ENCODE measurements around the gene TSSK3.
"Not testable (repeated sequence)": the region's sequence is repeated elsewhere in the genome, so short reads cannot be mapped to it uniquely, and the experiment has no call there.

The TSSK3 gene

DNA sequence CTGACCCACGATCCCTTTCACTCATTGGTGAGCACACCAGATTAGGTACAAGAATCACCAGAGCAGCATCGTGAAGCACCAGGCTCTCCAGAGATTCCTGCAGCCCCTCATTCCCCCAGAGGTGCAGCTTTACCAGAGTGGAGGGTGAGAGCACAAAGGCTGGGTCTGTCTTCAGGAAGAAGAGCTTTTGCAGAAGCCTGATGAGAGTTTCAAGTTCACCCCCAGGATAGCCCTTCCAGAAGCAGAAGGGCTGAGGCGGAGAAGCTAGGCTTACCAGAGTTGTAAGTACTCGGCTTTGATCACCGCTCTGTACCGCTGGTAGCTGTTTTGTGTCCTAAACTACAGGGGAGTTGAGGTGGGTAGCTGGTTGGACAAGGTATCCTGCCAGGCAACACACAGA is 3.1 kb downstream of the TSSK3 start:
- DNase-seq, result no peak

DNA sequence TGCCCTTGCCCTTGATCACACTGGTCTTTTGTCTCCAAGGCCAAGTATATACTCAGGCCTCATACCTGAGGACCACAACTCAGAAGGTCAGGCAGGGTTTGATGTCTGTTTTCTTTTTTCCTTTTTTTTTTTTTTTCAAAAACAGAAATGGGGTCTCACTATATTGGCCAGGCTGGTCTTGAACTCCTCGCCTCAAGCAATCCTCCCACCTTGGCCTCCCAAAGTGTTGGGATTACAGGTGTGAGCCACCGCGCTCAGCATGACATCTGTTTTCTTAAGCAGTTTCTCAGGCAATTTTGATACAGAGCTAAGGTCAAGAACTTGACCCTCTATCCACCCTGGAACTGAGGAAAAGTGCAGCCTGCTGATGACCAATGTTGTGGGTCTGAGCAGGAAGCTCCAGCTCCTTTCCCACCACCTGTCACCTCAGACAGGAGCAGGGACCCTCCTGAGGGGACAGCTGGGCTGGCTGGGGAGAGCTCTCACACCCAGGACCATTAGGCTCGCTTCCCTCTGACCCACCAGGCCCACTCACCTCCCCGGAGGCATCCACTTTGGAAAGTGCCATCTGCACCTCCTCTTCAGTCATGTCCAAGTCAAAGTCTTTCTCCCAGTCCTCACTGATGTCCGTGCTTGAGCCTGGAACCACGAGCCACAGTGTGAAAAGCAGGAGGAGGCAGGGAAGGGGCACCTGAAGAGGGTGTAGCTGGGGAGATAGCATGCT is 5.7 kb downstream of the TSSK3 start:
- no peak for DNase-seq

DNA sequence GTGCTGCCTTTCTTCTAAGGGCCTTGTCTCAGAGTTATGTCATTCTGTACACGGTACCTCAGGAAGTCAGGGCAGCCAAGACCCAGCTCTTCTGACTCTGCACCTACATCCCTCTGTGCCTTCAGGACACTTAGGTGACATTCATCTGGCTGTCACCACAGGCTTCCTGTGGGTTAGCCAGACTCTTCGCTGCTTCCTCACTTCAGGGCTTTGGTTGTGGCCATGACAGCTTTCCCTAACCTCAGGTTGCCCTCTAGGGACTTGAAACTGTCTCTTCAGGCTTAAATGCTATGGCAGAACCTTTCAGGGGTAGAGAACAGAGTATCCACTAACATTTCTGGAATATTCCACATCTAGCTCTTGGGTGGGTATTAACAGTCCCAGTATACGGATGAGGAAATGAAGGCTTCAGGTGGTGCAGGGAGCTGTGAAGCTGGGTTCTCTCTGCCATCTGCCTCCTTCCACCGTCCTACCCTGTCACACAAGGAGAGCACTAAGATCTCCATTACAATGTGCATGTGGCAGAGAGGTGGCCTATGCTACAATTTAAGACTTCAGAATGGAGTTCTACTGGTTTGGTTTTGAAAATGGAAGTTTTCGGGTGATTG is 9.9 kb downstream of the TSSK3 start:
- no peak for DNase-seq

DNA sequence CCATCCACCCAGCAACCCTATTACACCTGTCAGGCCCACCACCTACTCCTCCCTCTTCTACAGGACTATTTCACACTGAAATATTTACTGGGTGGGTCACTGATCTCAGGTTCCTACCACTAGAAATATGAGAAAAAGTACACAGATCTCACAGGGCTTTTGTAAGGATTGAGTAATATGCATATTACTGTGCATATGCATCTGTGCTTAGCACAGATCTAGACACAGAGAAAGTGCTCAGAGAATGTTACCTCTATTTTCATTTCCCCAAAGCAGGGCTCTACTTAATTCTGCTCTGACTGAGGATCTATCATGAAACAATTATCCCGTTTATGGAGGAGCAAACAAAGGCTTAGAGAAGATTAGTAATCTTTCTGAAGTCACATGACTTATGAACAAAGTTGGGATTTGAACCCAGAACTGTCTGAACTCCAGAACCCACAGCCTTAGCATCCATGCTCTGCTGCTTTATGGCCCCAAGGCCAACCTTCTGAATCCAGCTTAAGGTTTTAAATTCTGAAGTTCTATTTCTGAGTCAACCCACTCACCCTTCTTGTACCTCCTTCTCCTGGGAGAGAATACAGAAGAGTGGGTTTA is 11.8 kb downstream of the TSSK3 start:
- DNase-seq, result no peak

DNA sequence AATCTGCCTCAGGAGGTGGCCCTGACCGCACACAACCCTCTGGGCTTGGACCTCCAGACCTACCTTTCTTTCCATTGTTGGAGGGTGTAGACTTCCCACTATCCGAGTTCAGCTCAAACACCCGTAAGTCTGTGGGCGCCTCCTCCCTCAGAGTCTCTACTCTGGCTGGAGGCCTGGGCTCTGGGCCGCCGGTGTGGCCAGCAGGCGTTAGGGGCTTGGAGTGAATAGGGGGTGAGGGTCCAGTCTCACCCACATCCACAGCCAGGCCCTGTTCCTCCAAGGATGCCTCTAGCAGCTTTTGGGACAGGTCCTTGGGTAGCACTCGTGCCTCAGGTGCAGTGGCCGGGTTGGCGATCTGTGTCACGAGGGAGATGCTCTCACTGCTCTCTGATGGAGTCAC is 13.9 kb downstream of the TSSK3 start:
- DNase-seq, result no peak

DNA sequence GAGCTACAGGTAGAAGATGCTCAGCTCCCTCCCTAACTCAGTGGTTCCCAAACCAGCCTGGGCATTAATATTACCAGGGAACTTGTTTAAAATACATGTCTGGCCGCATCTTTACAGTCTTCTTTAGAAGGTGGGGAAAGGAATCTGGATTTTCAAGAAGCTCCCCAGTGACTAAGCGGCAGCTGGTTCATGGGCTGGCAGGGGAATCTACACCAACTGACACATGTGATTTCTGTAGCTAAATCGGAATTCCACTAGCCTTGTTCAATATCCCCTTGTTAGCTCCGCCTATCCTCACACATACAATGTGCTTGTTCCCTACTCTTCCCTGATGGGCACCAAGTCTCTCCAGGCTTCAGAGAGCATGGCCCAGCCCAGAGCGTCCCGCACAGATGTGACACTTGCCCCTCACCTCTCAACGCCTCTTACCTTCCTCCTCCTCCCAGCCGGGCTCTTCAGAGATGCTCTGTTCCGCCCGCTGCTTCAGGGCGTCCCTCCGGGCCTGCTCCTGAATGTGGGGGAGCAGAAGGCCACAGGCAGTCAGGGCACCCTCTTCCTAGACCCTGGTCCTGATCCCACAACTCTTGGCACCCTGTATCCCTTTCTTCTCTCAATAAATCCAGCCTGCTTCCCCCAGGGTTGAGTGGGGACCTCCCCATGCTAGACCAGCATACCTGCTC is 15.3 kb downstream of the TSSK3 start:
- no peak for DNase-seq

DNA sequence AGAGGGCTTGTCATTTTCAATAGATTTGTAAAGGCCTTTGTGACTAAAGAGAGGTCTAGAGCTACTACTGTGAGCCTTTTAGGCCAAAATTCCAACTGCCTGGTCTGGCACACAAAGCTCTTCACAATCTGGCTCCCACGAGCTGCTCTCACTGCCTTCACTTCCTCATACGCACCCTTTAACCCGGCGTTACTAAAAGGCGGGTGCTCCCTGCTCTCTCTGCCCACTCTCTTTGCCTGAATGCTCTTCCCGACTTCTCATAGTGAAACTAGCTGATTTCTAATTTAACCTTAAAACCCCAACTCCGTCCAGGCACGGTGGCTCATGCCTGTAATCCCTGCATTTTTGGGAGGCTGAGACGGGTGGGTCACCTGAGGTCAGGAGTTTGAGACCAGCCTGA is 17.7 kb downstream of the TSSK3 start:
- DNase-seq, result no peak

DNA sequence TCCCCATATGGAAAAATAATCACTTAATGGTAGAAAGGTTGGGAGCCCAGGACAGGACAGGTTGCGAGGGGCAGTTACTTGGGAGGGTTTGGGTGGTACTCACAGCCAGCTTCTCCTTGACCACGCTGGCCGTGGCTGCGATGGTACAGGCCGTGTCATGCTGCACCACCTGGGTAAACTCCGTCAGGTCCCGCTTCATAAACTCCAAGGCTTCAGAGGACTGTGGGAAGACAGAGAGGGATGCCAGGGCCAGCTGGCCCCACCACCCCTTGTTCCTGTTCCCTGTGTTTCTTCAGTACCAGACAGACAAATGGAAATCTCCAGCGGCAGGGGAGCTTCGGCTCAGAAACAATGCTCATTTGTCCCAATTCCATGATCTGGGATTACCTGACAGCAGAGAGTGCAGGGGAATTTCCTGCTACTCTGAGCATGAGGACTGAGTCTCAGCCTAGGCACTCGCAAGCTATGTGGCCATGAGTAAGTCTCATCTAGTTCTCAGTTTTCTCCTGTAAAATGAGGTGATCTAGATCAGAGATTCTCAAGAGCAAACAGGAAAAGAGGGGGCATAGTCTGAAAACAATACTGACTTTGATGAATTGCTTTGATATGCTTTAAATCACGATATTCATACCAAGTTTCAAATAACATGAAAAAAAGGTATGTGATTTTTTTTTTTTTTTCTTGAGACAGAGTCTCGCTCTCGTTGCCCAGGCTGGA is 24.5 kb downstream of the TSSK3 start:
- no peak for DNase-seq

DNA sequence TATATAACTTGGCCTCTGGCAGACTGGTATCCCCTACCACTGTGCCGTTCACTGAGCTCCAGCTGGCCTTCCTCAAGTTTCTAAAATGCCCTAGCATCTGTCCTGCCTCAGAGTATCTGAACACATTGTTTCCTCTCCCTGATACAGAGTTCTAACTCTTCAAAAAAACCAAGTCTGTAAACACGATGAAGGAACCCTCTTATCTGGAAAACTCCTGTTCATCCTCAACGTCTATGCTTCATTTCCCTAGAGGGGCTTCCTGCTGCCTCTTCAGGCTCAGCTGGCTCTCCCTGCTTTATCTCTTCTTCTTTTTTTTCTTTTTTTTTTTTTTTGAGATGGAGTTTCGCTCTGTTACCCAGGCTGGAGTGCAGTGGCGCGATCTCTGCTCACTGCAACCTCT is 26.3 kb downstream of the TSSK3 start:
- DNase-seq, result no peak

DNA sequence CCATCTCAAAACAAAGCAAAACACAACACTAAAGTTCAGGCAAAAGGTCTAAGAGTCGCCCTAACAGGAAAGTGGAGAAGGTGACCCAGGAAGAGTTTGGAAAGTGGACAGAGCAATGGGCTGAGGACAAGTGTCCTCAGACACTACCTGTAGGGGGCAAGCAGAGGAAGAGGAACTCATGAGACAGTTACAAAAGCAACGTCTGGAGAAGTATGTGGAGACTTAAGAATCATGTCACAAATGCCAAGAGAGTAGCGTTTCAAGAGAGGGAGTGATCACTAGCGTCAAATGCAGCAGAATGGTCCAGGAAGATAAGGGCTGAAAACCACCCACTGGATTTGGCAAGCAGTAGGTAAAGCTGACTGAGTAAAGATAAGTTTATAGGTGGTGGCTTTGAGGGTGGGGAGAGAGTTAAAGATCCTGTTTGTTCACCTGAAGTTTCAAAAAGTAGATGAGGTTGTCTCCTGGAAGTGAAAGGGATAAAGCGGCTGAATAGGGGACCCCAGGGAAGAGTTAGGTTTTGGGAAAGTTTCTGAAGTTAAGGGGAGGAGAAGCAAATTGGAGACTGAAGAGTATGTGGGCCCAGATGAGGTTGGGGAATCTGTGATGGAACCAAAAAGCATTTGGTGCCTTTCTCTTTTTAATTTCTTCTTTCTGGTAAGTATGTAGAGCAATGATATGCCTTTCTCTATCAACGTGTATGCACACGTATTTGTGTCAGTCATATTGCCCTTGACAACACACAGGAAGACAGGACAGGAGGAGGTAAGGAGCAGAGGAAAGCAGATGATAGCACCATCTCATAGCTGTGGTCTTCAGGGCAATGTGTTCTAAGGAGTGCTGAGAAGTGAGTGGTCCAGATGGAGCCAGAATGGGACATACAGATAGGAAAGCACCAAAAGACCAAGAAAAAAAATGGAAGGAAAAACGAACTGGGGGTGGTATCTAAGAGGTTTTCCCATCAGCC is 28.8 kb downstream of the TSSK3 start:
- DNase-seq, result no peak

DNA sequence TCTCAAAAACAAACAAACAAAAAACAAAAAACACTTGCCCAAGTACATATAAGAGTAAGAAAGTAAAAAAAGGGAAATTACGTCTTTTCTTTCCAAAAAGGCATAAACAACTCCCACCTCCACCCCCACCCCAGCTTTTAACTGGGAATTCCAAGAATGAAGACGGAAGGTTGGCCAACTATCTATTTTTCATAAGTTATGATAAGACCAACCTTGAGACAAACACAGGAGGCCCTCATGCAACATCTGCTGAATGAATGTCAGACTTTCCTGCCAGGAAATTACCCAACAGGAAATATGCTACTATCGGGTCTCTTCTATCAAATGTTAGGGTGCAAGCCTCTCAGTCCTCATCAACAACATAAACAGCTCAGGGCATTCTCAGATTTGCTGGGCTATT is 30.0 kb downstream of the TSSK3 start:
- DNase-seq, result no peak

DNA sequence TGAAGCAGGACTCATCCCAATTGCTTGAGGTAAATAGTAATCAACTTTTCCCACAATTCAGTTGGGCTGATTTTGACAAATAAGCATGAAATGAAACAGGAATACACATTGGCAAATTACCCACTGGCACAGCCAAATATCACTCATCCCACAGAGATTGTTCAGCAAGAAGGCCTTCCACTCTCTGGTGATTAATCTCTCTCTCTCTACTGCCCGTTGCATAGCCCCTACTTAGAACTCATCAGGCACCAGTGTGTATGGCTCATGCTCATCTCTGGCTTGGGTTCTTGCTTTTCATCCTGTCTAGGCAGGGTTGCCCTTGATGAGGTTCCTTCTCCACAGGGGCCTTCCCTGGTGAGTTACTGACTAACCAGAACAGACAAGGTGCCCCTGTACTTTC is 30.8 kb downstream of the TSSK3 start:
- no peak for DNase-seq

DNA sequence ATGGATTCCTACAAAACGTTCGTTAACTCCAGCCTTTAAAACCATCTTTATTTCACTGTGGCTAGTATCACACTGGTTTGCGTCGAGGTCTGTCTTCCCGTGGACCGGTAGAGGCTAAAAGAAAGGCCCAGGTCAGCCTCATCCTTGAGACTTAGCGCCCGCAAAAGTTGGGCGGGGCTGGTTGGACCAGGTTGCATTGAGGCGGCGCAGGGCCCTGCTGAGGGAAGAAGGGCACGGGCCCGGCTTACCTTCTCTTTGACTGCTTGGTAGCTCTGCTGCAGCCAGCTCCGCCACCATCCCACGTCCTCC is 31.4 kb downstream of the TSSK3 start:
- no peak for DNase-seq

DNA sequence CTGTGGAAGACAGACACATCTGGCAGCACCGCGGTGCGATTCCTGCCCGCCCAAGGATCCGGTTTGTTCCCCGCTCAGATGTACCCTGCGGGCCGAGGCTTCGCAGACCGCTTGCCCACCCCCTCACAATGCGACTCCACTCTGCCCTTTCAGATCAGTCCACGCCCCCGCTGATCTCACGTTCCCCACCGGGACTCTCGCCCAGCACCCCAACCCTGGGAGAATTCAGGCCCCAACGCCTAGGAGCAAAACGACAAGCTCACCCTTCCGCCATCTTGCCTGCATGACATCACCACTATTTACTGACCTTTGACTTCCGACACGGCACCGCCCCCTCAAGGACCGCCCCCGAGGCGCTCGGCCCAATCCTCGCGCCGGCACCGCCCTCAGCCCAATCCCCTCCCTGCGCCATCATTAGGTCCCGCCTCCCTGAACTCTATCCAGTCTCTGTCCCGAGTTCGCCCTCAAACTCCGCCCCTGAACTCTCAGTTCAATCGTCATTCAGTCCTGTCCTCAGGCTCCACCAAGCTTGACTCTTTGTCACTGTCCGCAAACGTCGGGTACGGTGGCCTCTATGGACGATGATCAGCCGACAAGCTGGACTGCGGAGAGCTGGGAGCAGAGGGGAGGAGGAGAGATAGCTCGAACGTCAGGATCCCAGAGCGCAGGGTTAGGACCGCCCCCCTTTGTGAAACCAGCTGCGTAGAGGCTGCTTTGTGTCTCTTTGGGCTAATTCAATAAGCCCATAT is 32.0 kb downstream of the TSSK3 start, which contains the start of gene BSDC1:
BSDC1 (minus strand) TSS at position 301 of the 749 bp plus-strand sequence; CDS start at position 274, 27 bp downstream.
- peak; percentile 99 for DNase-seq

DNA sequence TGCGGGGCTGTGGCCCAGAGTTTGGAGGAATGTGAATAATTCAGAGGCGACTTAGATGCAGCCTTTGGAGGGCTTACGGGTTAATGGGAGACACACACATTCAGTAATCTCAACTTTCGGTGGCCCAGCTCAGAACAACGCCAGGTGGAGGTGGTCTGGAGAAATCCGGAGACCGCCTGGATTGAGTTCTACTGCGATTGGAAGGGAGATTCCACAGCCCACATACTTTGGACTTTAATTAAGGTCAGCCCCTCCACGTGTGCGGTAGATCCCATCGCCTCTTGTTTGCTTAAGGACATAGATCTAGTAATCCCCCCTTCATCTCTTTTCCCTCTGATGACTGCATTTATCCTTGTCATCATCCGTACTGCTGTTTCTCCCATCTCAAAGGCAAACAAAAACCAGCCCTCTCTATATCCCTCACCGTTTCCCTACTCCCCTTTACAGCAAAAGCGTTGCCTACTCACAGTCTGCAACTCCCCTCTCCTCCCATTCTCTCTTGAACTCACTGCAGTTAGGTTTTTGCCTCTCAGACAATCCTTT is 32.6 kb downstream of the TSSK3 start:
- DNase-seq, result no peak

DNA sequence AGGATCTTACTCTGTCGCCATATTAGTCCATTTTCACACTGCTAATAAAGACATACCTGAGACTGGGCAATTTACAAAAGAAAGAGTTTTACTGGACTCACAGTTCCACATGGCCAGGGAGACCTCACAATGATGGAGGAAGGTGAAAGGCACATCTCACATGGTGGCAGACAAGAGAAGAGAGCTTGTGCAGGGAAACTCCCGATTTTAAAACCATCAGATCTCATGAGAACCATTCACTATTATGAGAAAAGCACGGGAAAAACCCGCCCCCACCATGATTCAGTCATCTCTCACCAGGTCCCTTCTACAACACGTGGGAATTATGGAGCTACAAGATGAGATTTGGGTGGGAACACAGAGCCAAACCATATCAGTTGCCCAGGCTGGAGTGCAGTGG is 34.2 kb downstream of the TSSK3 start:
- DNase-seq, result not testable (repeated sequence)

DNA sequence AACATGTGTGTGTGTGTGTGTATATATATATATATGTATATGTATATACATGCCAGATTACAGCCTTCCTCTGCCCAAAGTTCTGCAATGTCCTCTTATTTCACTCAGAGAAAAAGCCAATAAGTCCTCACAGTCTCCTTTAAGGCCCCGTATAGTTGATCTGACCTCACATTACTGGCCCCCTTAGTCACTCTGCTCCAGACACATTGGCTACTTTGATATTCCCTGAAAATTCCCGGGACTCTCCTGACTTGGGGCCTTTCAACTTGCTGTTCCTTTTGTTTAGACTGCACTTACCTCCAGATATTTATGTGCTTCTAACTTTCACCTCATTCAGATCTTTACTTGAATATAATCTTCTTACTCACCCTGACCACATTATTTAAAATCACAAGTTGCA is 36.1 kb downstream of the TSSK3 start:
- no peak for DNase-seq

DNA sequence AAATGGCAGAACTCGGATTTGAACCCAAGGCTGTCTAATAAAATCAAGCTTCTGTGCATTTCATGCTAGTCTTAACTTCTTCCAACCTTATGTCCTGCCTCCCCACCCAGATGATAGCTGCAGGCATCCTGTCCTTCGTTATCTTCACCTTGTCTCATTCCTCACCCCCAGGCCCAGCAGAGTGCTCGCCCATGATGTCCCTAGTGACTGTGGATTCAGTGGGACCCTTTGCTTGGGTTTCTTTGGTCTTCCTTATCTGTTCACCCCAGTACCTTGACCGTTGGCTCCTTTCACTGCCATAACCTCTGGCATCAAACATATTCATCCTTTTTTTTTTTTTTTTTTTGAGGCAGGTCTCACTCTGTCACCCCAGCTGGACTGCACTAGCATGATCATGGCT is 37.5 kb downstream of the TSSK3 start:
- DNase-seq, result no peak

DNA sequence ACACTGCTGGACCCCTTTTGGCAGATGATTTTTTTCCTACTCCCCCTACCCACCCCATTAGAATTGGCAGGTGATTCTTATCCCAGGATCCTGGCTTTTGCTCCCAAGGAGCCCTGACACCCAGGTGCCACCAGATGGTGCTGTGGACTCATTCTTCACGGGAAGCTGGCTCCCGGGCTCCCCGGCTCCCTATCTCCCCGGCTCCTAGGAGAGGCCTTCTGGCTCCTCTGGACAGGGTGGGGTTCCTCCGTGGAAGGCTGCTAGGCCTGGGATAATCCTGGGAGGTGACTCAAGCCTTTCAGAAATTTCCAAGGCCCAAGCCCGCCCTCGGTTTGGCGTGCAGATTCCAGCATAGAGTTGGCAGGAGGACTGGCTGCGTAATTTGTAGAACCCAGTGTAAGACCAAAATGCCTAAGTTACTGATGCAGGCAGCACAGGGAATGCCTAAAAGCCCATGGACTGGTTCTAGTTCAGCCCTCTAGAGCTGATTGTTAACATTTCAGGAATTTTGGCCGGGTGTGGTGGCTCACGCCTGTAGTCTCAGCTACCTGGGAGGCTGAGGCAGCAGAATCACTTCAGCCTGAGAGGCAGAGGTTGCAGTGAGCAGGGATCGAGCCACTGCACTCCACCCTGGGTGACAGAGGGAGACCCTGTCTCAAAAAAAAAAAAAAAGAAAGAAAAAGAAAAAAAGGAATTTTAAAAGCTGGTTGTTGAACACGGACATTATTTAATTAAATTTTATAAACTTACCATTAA is 38.7 kb downstream of the TSSK3 start:
- DNase-seq, result peak; percentile 85

DNA sequence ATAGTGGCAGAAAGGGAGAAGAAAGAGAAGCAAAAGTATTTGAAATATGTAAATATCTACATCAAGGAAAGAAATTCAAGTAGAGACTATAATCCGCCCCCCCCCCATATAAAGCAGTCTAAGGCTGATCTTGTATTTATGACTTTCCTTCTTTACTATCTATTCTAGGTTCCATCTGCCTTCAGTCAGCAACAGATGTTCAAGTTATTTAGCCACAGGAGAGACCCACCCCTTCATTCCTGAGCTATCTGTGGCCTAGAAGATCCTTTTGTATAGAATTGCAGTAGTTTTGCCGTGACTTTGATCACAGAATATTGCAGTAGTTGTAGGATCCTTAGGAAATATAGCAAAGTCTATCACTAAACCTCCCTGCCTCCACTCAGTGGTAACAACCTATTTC is 42.6 kb downstream of the TSSK3 start:
- DNase-seq, result no peak

Measured in left hindlimb (tissue), 1 donor.